ENCODE measurements around the gene CDC37L1.
"Not testable (repeated sequence)": the region's sequence is repeated elsewhere in the genome, so short reads cannot be mapped to it uniquely, and the experiment has no call there.

CDC37L1 gene

GRCh38 chr9:4679268-4680172 is at the start of gene CDC37L1:
CDC37L1 (plus strand) TSS chr9:4679569; CDS start chr9:4679768, 199 bp downstream.
- peak; percentile 93 to 99 for DNase-seq

- no peak for DNase-seq
Observed at GRCh38 chr9:4630836-4631235, 48.5 kb upstream of the CDC37L1 start.

- DNase-seq, result no peak
Observed at GRCh38 chr9:4638968-4639367, 40.4 kb upstream of the CDC37L1 start.

- DNase-seq, result no peak
Observed at GRCh38 chr9:4639420-4639819, 39.9 kb upstream of the CDC37L1 start.

GRCh38 chr9:4640027-4640426 is 39.3 kb upstream of the CDC37L1 start:
- DNase-seq, result peak in 1 of 2 donors; percentile 10

GRCh38 chr9:4642351-4642750 is 37.0 kb upstream of the CDC37L1 start:
- DNase-seq, result no peak

- no peak for DNase-seq
Observed at GRCh38 chr9:4654084-4654483, 25.3 kb upstream of the CDC37L1 start.

GRCh38 chr9:4654538-4654937 is 24.8 kb upstream of the CDC37L1 start:
- DNase-seq, result no peak

GRCh38 chr9:4656196-4656595 is 23.2 kb upstream of the CDC37L1 start:
- DNase-seq, result not testable (repeated sequence)

GRCh38 chr9:4656621-4657020 is 22.7 kb upstream of the CDC37L1 start:
- DNase-seq, result no peak

GRCh38 chr9:4657426-4658159 is 21.8 kb upstream of the CDC37L1 start:
- DNase-seq, result no peak

- DNase-seq, result not testable (repeated sequence)
Observed at GRCh38 chr9:4660665-4661064, 18.7 kb upstream of the CDC37L1 start.

- no peak for DNase-seq
Observed at GRCh38 chr9:4661165-4661564, 18.2 kb upstream of the CDC37L1 start.

- no peak for DNase-seq
Observed at GRCh38 chr9:4661611-4662010, 17.8 kb upstream of the CDC37L1 start.

- peak; percentile 81 to 87 for DNase-seq
Observed at GRCh38 chr9:4662108-4662988, 17.0 kb upstream of the CDC37L1 start, which contains the start of gene PLPP6. PLPP6 (plus strand) TSS chr9:4662294; CDS start chr9:4662376, 82 bp downstream.

- DNase-seq, result no peak
Observed at GRCh38 chr9:4662989-4663792, 16.2 kb upstream of the CDC37L1 start.

GRCh38 chr9:4663956-4664355 is 15.4 kb upstream of the CDC37L1 start:
- peak; percentile 17 to 51 for DNase-seq

- DNase-seq, result no peak
Observed at GRCh38 chr9:4665357-4665756, 14.0 kb upstream of the CDC37L1 start.

- peak in 1 of 2 donors; percentile 33 for DNase-seq
Observed at GRCh38 chr9:4666042-4666699, 13.2 kb upstream of the CDC37L1 start, which contains the start of gene SPATA6L. SPATA6L (minus strand) TSS chr9:4666480; CDS start chr9:4666250, 230 bp downstream.

GRCh38 chr9:4667681-4668080 is 11.7 kb upstream of the CDC37L1 start:
- DNase-seq, result no peak

- DNase-seq, result no peak
Observed at GRCh38 chr9:4668604-4669003, 10.8 kb upstream of the CDC37L1 start.
